IPS-18a (cell line): ENCODE results near the gene CHD9.
A peak's percentile ranks its signal among the peaks of the same experiment; 100 is the strongest.

Source experiments
- H3K27ac ChIP-seq: one replicate; pipeline ENCODE4 v1.5.1; 2013; ENCODE audit warnings: low read length
- H3K27me3 ChIP-seq: one replicate; pipeline ENCODE4 v1.6.1; 2013; ENCODE audit warnings: mild to moderate bottlenecking, low read length; ENCODE audit not compliant: control insufficient read depth, insufficient read depth
- H3K36me3 ChIP-seq: one replicate; pipeline ENCODE4 v1.6.1; 2013; ENCODE audit warnings: low read depth, low read length; ENCODE audit not compliant: control insufficient read depth
- H3K4me1 ChIP-seq: one replicate; pipeline ENCODE4 v1.6.1; 2013; ENCODE audit warnings: low read depth, low read length; ENCODE audit not compliant: control insufficient read depth
- H3K4me3 ChIP-seq: one replicate; pipeline ENCODE4 v1.5.1; 2013; ENCODE audit warnings: low read length
- H3K9ac ChIP-seq: one replicate; pipeline ENCODE4 v1.6.1; 2013; ENCODE audit warnings: mild to moderate bottlenecking, low read length, moderate library complexity
- H3K9me3 ChIP-seq: one replicate; pipeline ENCODE4 v1.6.1; 2013; ENCODE audit warnings: low read depth, low read length; ENCODE audit not compliant: control insufficient read depth

The CHD9 gene

GRCh38 chr16:53130159-53131049 lies 75.6 kb downstream of the CHD9 start:
- H3K27ac ChIP-seq: no peak overlapping the region
- peaks cover 12% of the 10 kb centered on the region for H3K4me1 ChIP-seq
- peaks cover 6% of the 10 kb centered on the region for H3K27me3 ChIP-seq
- peak overlapping the region; percentile 68 for H3K9ac ChIP-seq
- H3K4me3 ChIP-seq: peak overlapping the region; percentile 72
- no peaks in the 10 kb centered on the region for H3K36me3 ChIP-seq
- H3K9me3 ChIP-seq: no peaks in the 10 kb centered on the region

DNA sequence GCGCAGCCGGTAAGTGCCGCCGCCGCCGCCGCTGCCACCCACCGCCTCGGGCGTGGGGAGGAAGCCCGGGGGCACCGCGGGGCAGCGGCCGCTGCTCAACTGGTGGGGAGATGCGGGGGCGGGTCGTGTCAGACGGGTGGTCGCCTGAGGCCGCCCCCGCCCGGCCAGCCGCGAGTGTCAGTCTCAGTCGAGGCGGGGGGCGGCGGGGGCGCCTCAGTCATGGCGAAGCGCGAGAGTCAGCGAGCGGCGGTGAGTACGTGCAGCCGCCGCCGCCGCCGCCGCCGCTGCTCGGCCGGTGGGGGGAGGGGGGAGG lies 76.2 kb downstream of the CHD9 start:
- H3K27ac ChIP-seq: no peak overlapping the region
- H3K9me3 ChIP-seq: no peaks in the 10 kb centered on the region
- peak overlapping the region; percentile 58 for H3K4me3 ChIP-seq
- peaks cover 12% of the 10 kb centered on the region for H3K4me1 ChIP-seq
- peaks cover 6% of the 10 kb centered on the region for H3K27me3 ChIP-seq
- H3K9ac ChIP-seq: no peak overlapping the region
- H3K36me3 ChIP-seq: no peaks in the 10 kb centered on the region

DNA sequence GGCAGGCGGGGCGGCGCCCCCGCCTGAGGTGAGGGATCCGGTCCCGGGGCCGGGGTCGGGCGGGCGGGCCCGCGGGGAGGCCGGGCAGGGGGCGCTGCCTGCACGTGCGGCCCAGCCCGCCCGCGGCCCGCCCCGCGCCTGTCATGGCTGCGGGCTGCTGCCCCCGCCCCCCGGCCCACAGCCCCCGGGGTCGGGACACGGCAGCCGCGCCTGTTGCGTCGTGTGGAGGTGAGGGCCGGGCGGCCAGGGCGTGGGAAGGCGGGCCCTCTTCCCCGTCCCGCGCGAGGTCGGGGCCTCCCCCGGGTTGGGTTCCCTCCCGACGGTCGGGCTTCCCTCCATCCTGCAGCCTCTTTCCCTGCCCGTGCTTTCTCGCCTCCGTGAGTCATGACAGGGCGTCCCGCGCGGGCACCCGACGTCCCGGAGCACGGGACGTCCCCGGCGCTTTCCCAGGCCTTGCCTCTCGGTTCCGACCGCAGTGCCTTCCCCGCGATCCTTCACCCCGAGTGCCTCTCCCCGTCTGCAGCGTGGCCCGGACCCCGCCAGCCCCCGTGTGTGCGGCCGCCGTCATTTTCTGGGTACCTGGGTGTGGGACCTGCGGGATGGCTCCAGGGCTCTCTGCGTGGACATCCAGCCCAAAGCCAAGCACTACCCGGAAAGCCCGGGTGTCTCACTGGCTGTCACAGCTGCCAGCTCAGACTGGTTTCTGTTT lies 76.7 kb downstream of the CHD9 start:
- Histone ChIP-seq H3K9me3 (no peaks in the 10 kb centered on the region), H3K27ac (no peak overlapping the region), H3K4me3 (peak overlapping the region; percentile 78), H3K4me1 (peaks cover 12% of the 10 kb centered on the region), H3K9ac (peak overlapping the region; percentile 51), H3K27me3 (peaks cover 6% of the 10 kb centered on the region), H3K36me3 (no peaks in the 10 kb centered on the region)

GRCh38 chr16:53132406-53132805 lies 77.6 kb downstream of the CHD9 start:
- H3K9me3 ChIP-seq: no peaks in the 10 kb centered on the region
- H3K27me3 ChIP-seq: peaks cover 6% of the 10 kb centered on the region
- H3K4me3 ChIP-seq: peak overlapping the region; percentile 78
- H3K27ac ChIP-seq: no peak overlapping the region
- H3K9ac ChIP-seq: no peak overlapping the region
- no peaks in the 10 kb centered on the region for H3K36me3 ChIP-seq
- peaks cover 12% of the 10 kb centered on the region for H3K4me1 ChIP-seq

- Histone ChIP-seq H3K4me1 (peaks cover 7% of the 10 kb centered on the region), H3K4me3 (no peak overlapping the region), H3K36me3 (no peaks in the 10 kb centered on the region), H3K27me3 (no peaks in the 10 kb centered on the region), H3K27ac (no peak overlapping the region), H3K9me3 (no peaks in the 10 kb centered on the region), H3K9ac (no peak overlapping the region)
Measured at GRCh38 chr16:53135329-53135728, 80.5 kb downstream of the CHD9 start.

DNA sequence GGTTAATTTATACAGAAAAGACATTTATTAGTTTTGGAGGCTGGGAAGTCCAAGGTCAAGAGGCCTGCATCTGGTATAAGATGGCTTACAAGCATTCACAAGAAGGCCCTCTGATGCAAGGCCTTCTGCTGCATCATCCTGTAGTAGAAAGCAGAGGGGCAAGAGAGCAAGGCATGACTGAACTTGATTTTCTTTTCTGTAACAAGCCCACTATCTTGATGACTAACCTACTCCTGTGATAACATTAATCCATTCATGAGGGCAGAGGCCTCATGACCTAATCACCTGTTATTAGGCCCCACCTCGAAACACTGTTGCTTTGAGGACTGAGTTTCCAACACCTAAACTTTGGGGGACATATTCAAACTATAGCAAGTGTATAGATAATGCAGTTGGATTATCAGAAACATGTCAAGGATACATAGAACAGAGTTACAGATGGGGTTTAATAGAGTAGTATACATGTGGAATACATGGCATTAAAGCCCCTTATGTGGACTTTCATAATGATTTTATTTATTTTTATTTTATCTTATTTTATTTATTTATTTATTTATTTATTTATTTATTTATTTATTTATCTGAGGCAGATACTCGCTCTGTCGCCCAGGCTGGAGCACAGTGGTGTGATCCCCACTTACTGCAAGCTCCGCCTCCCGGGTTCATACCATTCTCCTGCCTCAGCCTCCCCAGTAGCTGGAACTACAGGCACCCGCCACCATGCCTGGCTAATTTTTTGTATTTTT lies 88.2 kb downstream of the CHD9 start:
- Histone ChIP-seq H3K9ac (no peak overlapping the region), H3K4me1 (no peaks in the 10 kb centered on the region), H3K36me3 (no peaks in the 10 kb centered on the region), H3K9me3 (no peaks in the 10 kb centered on the region), H3K4me3 (no peak overlapping the region), H3K27ac (no peak overlapping the region), H3K27me3 (no peaks in the 10 kb centered on the region)

- Histone ChIP-seq H3K27me3 (no peaks in the 10 kb centered on the region), H3K9me3 (no peaks in the 10 kb centered on the region), H3K4me3 (no peak overlapping the region), H3K9ac (no peak overlapping the region), H3K27ac (no peak overlapping the region), H3K36me3 (no peaks in the 10 kb centered on the region), H3K4me1 (no peaks in the 10 kb centered on the region)
Measured at GRCh38 chr16:53147500-53148065, 92.8 kb downstream of the CHD9 start.

GRCh38 chr16:53150769-53151168 lies 96.0 kb downstream of the CHD9 start:
- H3K9me3 ChIP-seq: no peaks in the 10 kb centered on the region
- H3K27me3 ChIP-seq: no peaks in the 10 kb centered on the region
- H3K4me1 ChIP-seq: peaks cover 5% of the 10 kb centered on the region
- H3K4me3 ChIP-seq: no peak overlapping the region
- H3K27ac ChIP-seq: no peak overlapping the region
- H3K9ac ChIP-seq: no peak overlapping the region
- no peaks in the 10 kb centered on the region for H3K36me3 ChIP-seq

- Histone ChIP-seq H3K9ac (no peak overlapping the region), H3K36me3 (peaks cover 14% of the 10 kb centered on the region), H3K27me3 (no peaks in the 10 kb centered on the region), H3K27ac (peak overlapping the region; percentile 7), H3K4me3 (no peak overlapping the region), H3K9me3 (no peaks in the 10 kb centered on the region), H3K4me1 (peaks cover 6% of the 10 kb centered on the region)
Measured at GRCh38 chr16:53152329-53152728, 97.5 kb downstream of the CHD9 start.

DNA sequence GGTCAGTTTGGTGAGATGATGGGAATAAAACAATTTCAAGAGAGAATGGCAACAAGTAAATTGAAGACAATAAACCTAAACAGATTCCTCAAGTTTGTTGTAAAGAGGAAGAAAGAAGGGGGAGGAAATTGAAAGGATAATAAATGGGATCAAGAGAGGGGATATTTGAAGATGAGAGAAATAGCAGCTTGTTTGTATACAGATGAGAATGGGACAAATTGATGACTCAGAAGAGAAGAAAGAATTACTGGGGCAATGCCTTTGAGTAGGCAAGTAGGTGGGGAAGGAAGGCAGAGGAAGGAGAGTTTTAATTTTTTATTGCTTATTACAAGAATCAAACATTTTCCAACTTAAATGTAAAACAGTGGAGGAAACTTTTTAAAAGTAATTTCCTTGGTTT lies 98.3 kb downstream of the CHD9 start:
- H3K27ac ChIP-seq: no peak overlapping the region
- no peaks in the 10 kb centered on the region for H3K9me3 ChIP-seq
- H3K9ac ChIP-seq: no peak overlapping the region
- peaks cover 8% of the 10 kb centered on the region for H3K4me1 ChIP-seq
- H3K36me3 ChIP-seq: peaks cover 16% of the 10 kb centered on the region
- no peak overlapping the region for H3K4me3 ChIP-seq
- H3K27me3 ChIP-seq: no peaks in the 10 kb centered on the region

DNA sequence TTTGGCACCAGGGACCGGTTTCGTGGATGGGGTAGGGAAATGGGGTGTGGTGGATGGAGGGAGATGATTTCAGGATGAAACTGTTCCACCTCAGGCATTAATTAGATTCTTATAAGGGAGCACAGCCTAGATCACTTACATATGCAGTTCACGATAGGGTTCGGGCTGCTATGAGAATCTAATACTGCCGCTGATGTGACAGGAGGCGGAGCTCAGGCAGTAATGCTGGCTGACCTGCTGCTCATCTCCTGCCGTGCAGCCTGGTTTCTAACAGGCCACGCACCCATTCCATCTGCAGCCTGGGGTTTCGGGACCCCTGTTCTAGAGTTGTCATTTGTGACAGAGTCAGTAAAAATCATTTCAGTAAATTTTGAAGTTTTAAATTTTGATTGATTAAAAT lies 99.7 kb downstream of the CHD9 start:
- Histone ChIP-seq H3K9ac (no peak overlapping the region), H3K4me3 (no peak overlapping the region), H3K9me3 (no peaks in the 10 kb centered on the region), H3K27ac (no peak overlapping the region), H3K4me1 (peaks cover 8% of the 10 kb centered on the region), H3K36me3 (peaks cover 16% of the 10 kb centered on the region), H3K27me3 (no peaks in the 10 kb centered on the region)
